Fibroblast of peridontal ligament (primary cell): ENCODE data around the gene PCGF5.
"Not testable (repeated sequence)": the region's sequence is repeated elsewhere in the genome, so short reads cannot be mapped to it uniquely, and the experiment has no call there.

Experiments
- DNase-seq: peaks from one replicate; pipeline ENCODE4 v3.0.0-alpha.2; 2010; ENCODE audit errors: extremely low read depth

PCGF5 gene

DNA sequence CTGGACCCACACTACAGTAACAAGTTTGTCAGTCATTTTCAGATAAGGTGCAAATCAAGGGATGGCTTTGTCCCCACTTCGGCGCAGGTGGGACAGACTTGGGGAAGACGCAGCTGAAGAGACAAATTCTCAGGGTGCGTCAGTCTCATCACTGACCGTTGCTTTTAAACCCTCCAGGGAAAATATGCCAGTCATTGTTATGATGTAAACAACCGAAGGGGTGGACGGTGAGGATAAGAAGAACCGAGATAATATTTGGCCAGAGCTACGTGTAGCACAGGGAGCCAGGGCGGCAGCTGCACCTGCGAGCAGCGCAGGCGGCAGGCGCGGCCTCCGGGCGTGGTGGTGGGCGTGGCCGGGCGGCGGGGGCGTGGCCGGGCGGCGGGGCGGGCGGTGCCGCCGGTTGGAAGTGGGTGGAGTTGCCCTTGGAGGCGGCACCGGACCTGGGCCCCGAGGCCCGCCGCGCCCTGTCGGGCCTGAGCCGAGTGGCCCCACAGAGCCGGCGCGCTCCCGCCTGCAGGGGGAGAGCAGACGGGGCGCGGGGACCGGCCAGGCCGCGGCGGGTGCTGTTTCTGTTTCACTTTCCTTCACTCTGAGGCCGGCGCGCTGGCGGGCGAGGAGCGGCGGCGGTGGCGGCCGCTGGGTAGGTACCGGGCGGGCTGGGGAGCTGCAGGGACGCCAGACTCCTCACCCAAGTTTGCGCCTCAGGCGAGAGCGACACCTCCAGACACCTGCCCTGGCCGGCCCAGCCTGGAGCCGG lies at the start of gene PCGF5:
Gene PCGF5, plus strand, starts transcription at position 470 of the 760 bp plus-strand sequence. CDS start 2,209 bp downstream, outside the sequence.
- peak; percentile 78 for DNase-seq

DNA sequence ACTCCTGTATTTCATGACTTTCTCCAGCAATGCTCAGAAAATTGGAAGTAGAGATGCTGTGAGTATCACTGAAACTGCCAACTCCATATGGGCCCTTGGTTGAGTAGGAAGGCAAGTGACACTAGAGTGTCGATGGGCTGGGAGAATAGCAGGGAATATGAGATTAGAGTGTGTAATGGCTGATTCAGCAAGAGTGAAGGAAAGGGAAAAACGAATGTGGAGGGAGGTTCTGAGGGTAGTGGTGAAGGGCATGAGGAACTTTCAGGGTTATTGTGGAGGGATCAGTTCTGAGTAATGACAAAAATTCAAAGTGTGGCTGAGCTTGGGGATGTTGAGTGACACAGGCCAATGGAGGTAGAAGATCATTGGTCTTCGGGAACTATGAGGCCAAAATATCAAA lies 49.0 kb upstream of the PCGF5 start:
- no peak for DNase-seq

DNA sequence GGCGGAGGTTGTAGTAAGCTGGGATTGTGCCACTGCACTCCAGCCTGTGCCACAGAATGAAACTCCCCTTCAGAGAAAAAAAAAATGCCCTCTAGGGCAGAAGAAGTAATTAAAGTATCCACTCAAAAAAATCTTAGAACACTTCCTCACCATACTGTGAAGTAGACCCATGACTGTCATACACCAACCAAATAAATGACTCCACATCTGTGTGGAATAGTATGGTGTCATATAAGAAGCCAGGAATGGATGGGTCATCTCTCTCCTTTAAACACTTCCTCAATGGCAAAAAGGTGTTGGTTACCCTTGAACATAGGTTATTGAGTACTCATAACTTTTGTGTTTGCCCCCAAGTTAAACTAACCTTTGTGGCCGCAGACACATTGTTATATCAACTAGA lies 48.1 kb upstream of the PCGF5 start:
- DNase-seq: no peak

DNA sequence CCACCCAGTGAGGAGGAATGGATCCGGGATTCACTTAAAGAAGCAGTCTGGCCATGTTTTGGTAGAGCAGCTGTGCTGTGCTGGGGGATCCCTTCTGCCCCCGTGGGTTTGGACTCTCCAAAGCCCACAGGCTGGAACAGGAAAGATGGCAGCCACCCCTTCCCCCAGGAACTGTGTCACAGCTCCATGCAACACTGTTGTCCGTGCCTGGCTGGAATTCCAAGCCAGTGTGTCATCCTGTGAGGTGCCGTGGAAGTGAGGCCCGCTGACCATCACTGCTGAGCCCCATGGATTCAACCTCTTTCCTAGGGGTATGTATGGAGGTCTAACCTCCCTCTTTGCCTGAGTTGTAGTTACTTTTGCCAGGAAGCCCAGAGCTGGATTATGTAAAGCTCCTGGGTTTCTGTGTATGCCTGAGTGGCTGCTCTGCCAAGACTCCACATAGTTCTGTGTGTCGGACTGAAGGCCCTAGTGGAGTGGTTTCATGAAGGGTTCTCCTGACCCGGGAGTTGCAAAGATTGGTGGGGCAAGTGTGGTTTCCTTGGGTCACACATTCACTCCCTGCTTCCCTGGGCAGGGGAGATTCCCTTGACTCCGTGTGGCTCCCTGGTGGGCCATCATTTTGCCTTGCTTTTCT lies 35.1 kb upstream of the PCGF5 start:
- DNase-seq: peak; percentile 43

DNA sequence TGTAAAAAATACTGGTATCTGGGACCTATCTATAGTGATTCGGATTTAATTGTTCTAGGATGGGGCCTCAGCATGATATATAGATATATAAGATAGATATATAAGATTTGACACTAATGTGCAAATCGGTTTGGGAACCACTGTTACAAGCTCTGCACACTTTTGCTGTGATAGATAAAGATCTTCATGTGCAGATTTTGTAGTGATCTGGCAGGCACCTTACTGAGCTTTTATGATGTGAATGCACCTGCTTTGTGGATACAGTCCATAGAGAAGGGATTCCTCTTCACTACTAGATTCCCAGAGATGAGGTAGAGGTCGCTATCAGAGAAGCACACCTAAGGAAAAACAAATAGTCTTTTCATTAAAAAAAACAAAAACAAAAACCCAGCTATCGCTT lies 33.3 kb upstream of the PCGF5 start:
- no peak for DNase-seq

DNA sequence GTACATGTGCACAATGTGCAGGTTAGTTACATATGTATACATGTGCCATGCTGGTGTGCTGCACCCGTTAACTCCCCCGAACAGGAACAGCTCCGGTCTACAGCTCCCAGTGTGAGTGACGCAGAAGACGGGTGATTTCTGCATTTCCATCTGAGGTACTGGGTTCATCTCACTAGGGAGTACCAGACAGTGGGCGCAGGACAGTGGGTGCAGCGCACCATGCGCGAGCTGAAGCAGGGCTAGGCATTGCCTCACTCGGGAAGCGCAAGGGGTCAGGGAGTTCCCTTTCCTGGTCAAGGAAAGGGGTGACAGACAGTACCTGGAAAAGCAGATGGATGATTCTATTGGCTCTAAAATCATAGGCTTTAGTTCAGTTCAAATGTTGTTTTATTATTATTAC lies 32.5 kb upstream of the PCGF5 start:
- DNase-seq: not testable (repeated sequence)

DNA sequence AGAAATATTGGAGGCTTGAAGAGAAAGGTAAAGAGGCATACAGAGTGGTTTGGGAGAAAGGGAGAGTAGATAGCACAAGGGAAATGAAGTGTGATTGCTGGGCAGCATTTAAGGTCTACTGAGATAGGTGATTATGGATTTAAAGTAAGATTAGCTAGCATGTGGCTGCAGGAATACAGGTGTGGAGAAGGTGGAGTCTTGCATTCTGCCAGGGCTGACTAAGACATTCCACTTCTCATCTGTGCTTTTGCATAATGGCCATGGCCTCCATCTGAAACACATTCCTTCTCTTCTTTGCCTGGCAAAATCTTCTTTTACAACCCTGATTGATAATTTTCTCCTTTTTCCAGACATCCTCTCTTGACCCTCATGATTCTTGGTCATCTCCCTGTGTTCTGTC lies 31.6 kb upstream of the PCGF5 start:
- DNase-seq: no peak

DNA sequence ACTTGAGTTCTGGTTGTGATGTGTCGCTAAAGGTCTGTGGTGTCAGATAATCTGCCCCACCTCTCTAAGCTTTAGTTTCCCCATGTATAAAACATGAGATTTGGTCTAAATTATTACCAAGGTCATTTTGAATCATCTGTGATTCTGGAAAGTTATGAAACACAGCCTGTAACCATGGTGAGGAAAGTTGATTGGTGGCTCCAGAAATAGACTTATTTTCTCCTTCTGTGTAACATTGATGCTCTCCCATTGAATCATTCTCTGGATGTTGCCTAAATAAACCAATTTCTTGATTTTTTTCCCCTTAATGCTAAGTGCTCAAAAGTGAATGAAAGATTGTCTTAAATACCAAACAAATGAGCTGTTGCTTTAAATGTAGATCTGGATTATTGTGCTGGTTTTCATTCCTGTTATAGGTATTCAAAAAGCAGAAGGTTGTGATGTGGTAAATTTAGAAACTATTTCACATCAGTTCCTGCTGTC lies 30.0 kb upstream of the PCGF5 start:
- DNase-seq: peak; percentile 87

DNA sequence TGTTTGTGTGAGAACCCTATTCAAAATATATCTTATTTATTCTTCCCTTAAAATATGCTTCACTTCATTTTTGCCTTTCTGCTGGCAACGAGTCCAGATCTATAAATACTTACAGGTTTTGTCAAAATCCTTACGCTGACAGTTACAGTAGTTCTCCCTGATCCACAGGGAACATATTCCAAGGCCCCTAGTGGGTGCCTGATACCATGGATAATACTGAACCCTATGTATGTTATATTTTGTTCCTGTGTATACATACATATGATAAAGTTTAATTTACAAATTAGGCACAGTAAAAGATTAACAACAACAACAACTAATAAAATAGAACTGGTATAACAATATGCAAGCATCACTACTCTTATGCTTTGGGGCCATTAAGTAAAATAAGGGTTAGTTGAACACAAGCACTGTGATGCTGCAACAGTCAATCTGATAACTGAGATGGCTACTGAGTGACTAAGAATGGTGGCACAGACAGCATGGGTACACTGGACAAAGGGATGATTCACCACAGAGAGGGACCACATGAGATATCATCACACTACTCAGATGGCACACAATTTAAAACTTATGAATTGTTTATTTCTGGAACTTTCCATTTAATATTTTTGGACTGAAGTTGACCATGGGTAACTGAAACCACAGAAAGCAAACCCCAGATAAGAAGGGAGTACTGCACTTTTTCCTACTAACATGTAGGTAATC lies 29.4 kb upstream of the PCGF5 start:
- DNase-seq: peak; percentile 34

DNA sequence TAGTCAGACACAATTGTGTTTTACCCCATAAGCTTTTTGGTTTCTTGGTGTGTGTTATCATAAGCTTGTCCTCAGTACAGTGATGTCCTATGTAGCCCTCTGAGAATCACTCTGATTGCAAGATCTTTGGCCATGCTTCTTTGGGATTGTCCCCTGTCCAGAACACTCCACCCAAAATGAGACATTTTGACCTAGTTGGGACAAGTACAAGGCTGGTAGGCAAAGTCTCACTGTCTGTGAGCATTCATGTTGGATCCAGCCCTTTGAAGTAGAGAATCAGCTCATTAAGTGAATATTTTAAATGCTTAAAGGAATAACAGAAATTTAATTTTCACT lies 28.9 kb upstream of the PCGF5 start:
- DNase-seq: no peak

DNA sequence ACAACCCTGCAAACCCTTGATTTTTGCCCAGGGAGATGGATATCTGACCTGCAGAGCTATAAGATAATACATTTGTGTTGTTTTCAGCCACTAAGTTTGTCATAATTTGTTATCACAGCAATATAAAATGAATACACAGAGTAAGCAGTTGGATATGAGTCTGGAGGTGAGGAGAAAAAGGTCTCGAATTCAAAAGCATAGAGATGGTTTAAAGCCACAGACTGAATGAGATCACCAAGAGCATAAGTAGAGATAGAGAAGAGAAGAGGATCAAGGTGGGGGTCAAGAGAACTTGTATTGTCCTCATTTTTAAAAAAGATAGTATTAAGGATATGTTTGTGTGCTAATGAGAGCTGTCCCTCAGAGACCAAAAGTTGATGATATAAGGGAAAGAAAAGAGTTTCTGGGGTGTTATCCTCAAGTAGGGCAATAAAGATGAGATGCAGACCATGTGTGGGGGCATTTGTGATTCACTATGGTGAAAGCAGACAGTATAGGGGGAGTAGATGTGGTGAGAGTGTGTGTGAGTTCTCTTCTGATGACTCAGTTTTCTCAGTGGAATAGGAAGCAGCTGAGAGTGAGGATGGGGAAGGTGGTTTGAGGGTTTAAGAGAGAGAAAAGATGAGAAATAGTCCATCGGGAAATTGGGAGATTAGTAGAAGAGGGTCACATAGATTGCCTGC lies 25.8 kb upstream of the PCGF5 start:
- peak; percentile 67 for DNase-seq

DNA sequence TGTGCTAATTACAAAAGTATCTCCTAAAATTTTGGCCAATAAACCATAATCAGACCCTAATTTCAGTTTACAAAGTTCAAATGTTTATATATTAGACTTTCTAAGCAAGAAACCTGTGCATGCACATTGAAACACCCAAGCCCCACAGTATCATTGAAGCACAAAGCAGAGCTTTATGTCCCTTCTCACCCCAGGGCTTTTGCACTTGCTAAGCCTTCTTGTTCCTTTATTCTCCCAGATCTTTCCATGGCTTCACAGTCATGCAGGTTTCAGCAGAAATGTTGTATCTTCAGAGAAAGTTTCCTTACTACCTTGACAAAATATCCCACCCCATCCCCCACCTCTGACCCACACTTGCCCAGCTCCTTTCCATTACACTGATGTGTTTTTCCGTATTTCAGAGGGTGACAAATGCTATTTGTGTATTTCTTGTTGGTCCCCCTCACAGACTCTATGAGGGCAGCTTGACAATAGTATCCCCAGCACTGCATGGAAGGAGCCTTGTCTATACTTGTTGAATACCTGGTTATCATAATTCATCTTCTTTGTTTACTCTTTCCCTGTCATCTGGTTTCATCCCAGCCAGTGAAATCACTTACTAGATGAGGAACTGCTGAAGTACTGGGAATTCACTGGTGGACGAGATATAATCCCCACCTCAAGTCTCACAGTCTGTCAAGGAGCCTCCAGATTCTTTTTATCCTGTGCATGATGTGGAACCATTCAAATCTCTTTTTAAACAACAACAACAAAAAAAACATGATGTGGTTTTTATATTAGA lies 24.0 kb upstream of the PCGF5 start:
- no peak for DNase-seq

DNA sequence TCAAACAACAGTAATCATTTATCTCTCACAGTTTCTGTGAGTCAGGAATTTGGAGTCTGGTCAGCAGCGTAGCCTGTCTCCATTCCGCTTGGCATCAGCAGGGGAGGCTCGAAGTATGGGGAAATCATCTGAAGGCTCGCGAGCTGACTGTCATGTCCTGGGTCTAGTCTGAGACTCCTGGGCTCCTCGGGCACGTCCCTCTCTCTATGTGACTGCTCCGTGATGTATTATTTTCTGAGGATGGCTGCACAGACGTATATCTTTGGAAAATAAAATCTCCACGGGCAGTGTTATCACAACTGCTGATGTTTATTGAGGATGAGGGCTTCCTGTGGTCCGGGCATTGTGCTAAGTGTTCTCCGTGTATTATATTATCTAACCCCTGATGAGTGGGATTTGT lies 23.3 kb upstream of the PCGF5 start:
- DNase-seq: no peak

DNA sequence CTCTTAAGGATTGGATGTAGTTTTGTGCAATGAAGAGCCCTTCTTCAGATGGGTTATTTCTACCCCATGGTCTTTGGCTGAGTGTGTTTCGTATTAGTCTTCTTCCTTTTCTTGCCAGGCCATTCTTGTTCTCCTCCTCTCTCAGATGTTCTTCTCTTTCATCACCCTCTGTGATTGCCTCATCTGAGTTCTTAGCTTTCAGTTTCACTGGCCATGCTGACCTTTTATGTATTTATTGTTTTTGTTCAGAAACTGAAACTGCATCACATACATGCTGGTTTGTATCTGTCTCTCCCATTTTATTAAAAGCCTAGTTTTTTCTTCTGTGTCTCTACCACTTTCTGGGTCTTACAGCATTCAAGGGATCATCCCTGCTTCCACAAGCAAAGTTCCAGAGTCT lies 21.7 kb upstream of the PCGF5 start:
- peak; percentile 95 for DNase-seq

DNA sequence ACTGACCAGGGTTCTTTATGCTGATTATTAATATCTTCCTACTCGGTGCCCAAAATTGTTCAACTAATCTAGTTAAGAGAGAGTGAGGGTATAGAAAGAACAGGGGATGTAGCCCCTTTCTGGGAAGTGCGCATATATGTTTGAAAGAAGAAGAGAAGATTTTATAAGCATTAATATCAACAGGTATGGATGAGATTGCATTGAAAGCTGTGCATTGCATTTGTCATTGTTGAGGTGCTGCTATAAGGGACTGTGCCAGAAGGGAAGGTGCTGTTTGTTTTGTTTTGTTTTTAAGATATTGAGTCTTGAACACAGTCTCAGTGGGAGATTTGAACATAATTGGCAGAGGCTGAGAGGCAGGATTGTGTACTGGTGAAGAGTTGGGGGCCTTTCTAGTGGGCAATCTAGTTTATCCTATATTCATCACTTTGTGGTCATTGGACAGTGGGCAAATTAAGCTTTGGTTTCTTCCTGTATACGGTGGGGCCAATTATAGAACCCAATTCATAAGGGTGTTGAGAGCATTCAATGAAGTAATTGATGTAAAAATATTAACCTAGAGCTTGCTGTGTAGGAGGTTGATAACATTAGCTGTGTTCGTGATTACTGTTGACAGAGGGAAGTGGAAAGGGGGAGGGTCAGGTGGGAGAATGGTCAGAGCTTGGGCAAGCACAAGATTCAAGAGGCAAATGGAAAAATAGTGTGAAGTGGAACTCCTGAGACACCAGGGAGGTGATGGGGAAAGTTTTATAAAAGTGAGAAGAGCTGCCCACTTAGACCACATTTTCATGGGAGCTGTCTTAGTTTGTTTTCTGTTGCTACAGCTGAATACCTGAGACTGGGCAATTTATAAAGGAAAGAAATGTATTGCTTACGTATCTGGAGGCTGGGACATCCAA lies 19.9 kb upstream of the PCGF5 start:
- no peak for DNase-seq

DNA sequence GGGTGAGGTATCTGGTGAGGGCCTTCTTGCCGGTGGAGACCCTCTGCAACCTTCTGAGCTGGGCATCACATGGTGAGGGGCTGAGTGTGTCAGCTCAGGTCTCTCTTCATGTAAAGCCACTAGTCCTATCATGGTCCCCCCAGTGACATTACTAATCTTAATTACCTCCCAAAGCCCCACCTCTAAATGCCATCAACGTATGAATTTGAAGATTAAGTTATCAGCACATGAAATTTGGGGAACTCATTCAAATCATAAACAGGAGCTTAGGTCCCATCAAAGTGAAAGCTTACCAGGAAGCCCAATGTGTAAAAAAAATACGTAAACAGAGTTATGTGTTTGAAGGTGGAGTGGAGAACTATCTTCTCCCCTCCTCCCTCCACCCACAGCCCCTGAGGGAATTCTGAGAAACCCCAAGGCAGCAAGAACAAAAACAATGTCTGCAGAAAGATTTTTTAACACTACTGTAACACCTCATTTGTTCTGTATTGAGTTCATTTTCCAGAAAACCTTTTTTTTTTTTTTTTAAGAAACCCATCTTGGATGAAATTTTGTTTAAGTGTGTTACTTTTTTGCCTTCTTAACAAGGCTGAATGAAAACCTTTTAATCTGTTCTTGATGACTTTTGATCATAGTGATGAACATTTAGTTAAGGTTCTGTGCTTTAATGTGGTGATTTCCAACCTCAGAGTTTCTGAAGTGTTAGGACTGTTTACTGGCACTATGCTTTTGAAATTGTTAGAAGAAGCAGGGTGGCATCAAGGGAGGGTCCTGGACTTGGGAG lies 19.1 kb upstream of the PCGF5 start:
- no peak for DNase-seq

DNA sequence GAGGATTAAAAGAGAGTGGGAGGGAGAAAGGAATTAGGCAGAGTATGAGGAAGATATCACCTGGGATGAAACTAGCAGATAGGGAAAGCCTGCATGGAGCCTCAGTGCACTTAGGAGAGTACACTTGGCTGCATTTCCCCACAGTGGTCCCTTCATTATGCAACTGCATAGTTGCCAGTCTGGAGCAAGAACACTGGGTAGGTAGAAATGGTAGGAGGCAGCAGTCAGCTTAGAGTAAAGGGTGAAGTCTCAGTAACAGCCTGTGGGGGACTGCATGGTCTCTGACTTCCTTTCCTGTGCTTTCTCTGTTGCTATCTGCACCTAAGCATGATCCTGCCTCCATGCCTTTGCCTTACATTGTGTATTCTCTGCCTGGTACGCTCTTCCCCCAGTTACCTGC lies 14.0 kb upstream of the PCGF5 start:
- no peak for DNase-seq

DNA sequence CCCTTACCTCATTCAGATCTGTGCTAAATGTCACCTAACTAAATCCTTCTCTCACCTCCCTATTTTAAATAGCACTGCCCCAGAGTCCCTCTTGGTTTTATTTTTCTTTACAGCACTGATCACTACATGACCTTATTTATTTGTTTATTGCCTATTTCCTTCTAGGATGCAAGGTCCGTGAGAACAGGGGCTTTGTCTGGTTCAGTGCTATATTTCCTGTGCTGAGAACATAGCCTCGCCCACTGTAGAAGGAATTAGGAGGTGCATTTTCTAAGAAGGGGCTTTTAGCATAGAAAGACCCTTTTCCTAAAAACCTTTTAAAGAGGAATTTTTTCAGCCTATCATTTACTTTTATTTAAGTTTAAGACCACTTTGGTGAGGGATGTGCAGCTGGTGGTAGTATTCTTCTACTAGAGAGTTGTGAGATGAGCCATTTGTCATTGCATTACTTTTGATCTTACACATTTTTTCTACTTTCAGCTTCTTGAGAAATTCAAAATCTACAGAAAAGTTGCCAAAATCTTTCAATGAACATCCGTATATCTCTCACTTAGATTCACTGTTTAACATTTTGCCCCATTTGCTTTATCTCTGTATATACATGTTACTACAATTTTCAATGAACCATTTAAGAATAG lies 13.5 kb upstream of the PCGF5 start:
- DNase-seq: no peak

DNA sequence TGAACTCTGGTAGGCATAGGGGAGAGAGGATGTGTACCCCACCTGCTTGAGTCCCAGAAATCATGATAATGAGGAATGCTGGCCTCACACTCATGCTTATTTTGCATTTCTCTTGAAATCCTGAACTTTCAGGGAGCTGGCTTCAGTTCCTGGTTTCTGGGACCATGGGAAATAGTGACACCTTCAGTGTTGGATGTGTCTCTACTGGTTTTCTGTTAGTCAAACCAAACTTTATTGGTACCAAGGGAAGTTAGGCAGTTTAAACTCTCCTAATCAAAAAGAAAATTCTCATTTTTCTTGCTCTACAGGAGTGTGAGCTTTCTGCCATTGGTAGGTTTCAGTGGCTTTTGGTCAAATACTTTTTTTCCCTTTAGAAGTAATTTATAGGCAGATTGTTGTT lies 11.8 kb upstream of the PCGF5 start:
- no peak for DNase-seq
